ENCODE measurements around the gene MED31. TPM values are rescaled to one million over a fixed set of nuclear protein-coding genes. Genes with fewer than 3 reads are reported as not detected.
A peak's percentile ranks its signal among the peaks of the same experiment; 100 is the strongest.

The MED31 gene
- total RNA-seq, 2 donors from 2014 or later, result 12.8 to 16.6 TPM

- 82 to 85% methylated on average over 4 to 6 of the region's 6 CpGs for WGBS, 2 experiments (ENCODE audit: insufficient coverage in 1 of 2, insufficient read length in 1 of 2)
- no peak overlapping the region for H3K4me3 Mint-ChIP-seq
- DNase-seq, result peak; percentile 46
- Histone ChIP-seq H3K4me1 (ENCODE audit: control insufficient read depth, insufficient read depth, low read length) (no peaks in the 10 kb centered on the region), H3K9ac (ENCODE audit: extremely low read depth, low read length, poor library complexity, severe bottlenecking) (no peak overlapping the region), H3K27ac (ENCODE audit: low read depth, low read length) (no peak overlapping the region), H3K4me3 (ENCODE audit: low read length) (no peak overlapping the region), H3K27me3 (ENCODE audit: control insufficient read depth, insufficient read depth, low read length, poor library complexity, severe bottlenecking) (no peaks in the 10 kb centered on the region), H3K36me3 (ENCODE audit: control insufficient read depth, insufficient read depth, low read length) (no peaks in the 10 kb centered on the region), H3K9me3 (ENCODE audit: control insufficient read depth, low read length) (no peaks in the 10 kb centered on the region)
- no peak overlapping the region for H3K27ac Mint-ChIP-seq
- H3K4me1 Mint-ChIP-seq, result peaks cover 8% of the 10 kb centered on the region
- H3K36me3 Mint-ChIP-seq (ENCODE audit: low read depth), result no peaks in the 10 kb centered on the region
- peaks cover 3% of the 10 kb centered on the region for H3K27me3 Mint-ChIP-seq (ENCODE audit: insufficient read depth)
- TF ChIP-seq CTCF (conservative IDR thresholded peaks at IDR 0.05), result no peak
- H3K9me3 Mint-ChIP-seq, result no peaks in the 10 kb centered on the region
Observed at GRCh38 chr17:6676802-6677157, 25.4 kb upstream of the MED31 start.

GRCh38 chr17:6675201-6675825, 23.9 kb upstream of the MED31 start:
- Histone ChIP-seq H3K4me3 (ENCODE audit: low read length) (no peak overlapping the region), H3K9ac (ENCODE audit: extremely low read depth, low read length, poor library complexity, severe bottlenecking) (no peak overlapping the region), H3K27me3 (ENCODE audit: control insufficient read depth, insufficient read depth, low read length, poor library complexity, severe bottlenecking) (no peaks in the 10 kb centered on the region), H3K36me3 (ENCODE audit: control insufficient read depth, insufficient read depth, low read length) (no peaks in the 10 kb centered on the region), H3K9me3 (ENCODE audit: control insufficient read depth, low read length) (no peaks in the 10 kb centered on the region), H3K4me1 (ENCODE audit: control insufficient read depth, insufficient read depth, low read length) (no peaks in the 10 kb centered on the region), H3K27ac (ENCODE audit: low read depth, low read length) (no peak overlapping the region)
- Mint-ChIP-seq H3K27ac (no peak overlapping the region), H3K4me3 (no peak overlapping the region), H3K36me3 (ENCODE audit: low read depth) (no peaks in the 10 kb centered on the region), H3K27me3 (ENCODE audit: insufficient read depth) (peaks cover 3% of the 10 kb centered on the region), H3K4me1 (peaks cover 8% of the 10 kb centered on the region), H3K9me3 (no peaks in the 10 kb centered on the region)
- TF ChIP-seq CTCF (conservative IDR thresholded peaks at IDR 0.05), result no peak
- DNase-seq, result peak; percentile 40
- 81 to 85% methylated on average over 7 to 11 of the region's 11 CpGs for WGBS, 2 experiments (ENCODE audit: insufficient coverage in 1 of 2, insufficient read length in 1 of 2)

- H3K27me3 ChIP-seq (ENCODE audit: control insufficient read depth, insufficient read depth, low read length, poor library complexity, severe bottlenecking), result no peaks in the 10 kb centered on the region
- no peaks in the 10 kb centered on the region for H3K9me3 ChIP-seq (ENCODE audit: control insufficient read depth, low read length)
- no peak overlapping the region for H3K9ac ChIP-seq (ENCODE audit: extremely low read depth, low read length, poor library complexity, severe bottlenecking)
- no peaks in the 10 kb centered on the region for H3K9me3 Mint-ChIP-seq
- no peak overlapping the region for H3K4me3 ChIP-seq (ENCODE audit: low read length)
- 93 to 96% methylated on average over 9 to 13 of the region's 13 CpGs for WGBS, 2 experiments (ENCODE audit: insufficient coverage in 1 of 2, insufficient read length in 1 of 2)
- no peak overlapping the region for H3K27ac Mint-ChIP-seq
- H3K27ac ChIP-seq (ENCODE audit: low read depth, low read length), result no peak overlapping the region
- peaks cover 8% of the 10 kb centered on the region for H3K4me1 Mint-ChIP-seq
- DNase-seq, result no peak
- peaks cover 3% of the 10 kb centered on the region for H3K27me3 Mint-ChIP-seq (ENCODE audit: insufficient read depth)
- TF ChIP-seq CTCF (conservative IDR thresholded peaks at IDR 0.05), result no peak
- H3K36me3 Mint-ChIP-seq (ENCODE audit: low read depth), result no peaks in the 10 kb centered on the region
- H3K4me3 Mint-ChIP-seq, result no peak overlapping the region
- no peaks in the 10 kb centered on the region for H3K36me3 ChIP-seq (ENCODE audit: control insufficient read depth, insufficient read depth, low read length)
- no peaks in the 10 kb centered on the region for H3K4me1 ChIP-seq (ENCODE audit: control insufficient read depth, insufficient read depth, low read length)
Observed at GRCh38 chr17:6674586-6674985, 23.2 kb upstream of the MED31 start.

All from endodermal cell (in vitro differentiated cells).